GM19455 (cell line): ENCODE measurements around the gene HMCES.
"Not testable (repeated sequence)": the region's sequence is repeated elsewhere in the genome, so short reads cannot be mapped to it uniquely, and the experiment has no call there.

Source experiments
- ATAC-seq: cut with Tn5 transposase; IDR thresholded peaks from one replicate; pipeline ENCODE4 v1.9.1; 2021; ENCODE audit not compliant: unreplicated experiment

HMCES gene

GRCh38 chr3:129257609-129258008, 21.1 kb upstream of the HMCES start:
- ATAC-seq = no peak

GRCh38 chr3:129259612-129260477, 18.8 kb upstream of the HMCES start:
- no peak for ATAC-seq

- no peak for ATAC-seq
These were observed 18.1 kb upstream of the HMCES start for GRCh38 chr3:129260606-129261005.

GRCh38 chr3:129261894-129262293, 16.8 kb upstream of the HMCES start:
- ATAC-seq = no peak

GRCh38 chr3:129263161-129263910, 15.3 kb upstream of the HMCES start:
- ATAC-seq = no peak

GRCh38 chr3:129264994-129265393, 13.7 kb upstream of the HMCES start:
- not testable (repeated sequence) for ATAC-seq

GRCh38 chr3:129266651-129267050, 12.0 kb upstream of the HMCES start:
- no peak for ATAC-seq

- no peak for ATAC-seq
These were observed 10.3 kb upstream of the HMCES start for GRCh38 chr3:129268396-129268795.

- no peak for ATAC-seq
These were observed 7.0 kb upstream of the HMCES start for GRCh38 chr3:129271674-129272073.

- peak; percentile 78 for ATAC-seq
These were observed 2.3 kb upstream of the HMCES start for GRCh38 chr3:129276385-129276784.

- no peak for ATAC-seq
These were observed 820 bp upstream of the HMCES start for GRCh38 chr3:129277829-129278271.

GRCh38 chr3:129278966-129279906, 566 bp downstream of the HMCES start:
- peak; percentile 2 for ATAC-seq

GRCh38 chr3:129280183-129280582, 1.5 kb downstream of the HMCES start:
- no peak for ATAC-seq

GRCh38 chr3:129281726-129282125, 3.1 kb downstream of the HMCES start:
- ATAC-seq = no peak

- ATAC-seq = peak; percentile 58
These were observed 4.2 kb downstream of the HMCES start for GRCh38 chr3:129282727-129283327.

GRCh38 chr3:129286081-129286480, 7.4 kb downstream of the HMCES start:
- ATAC-seq = no peak

- no peak for ATAC-seq
These were observed 9.8 kb downstream of the HMCES start for GRCh38 chr3:129288446-129288845.

- no peak for ATAC-seq
These were observed 10.7 kb downstream of the HMCES start for GRCh38 chr3:129289201-129289921.

- no peak for ATAC-seq
These were observed 12.7 kb downstream of the HMCES start for GRCh38 chr3:129291236-129291886.
